OCI-LY1 (cell line): ENCODE measurements around the gene DDX27.

ENCODE experiments used
- EZH2 ChIP-seq: fragments of 200-600 bp; sonication (generic), shearing (Covaris generic); IDR thresholded peaks from 2 replicates; pipeline ENCODE4 v1.8.0; 2017; ENCODE audit warnings: borderline replicate concordance, mixed run types, mild to moderate bottlenecking, antibody characterized with exemption, low read length, moderate library complexity, mixed read lengths
- TF ChIP-seq, protein P1 (sequence below): fragments of 200-600 bp; sonication (generic), shearing (Covaris generic); IDR thresholded peaks from 2 replicates; pipeline ENCODE4 v1.5.1; 2017; ENCODE audit warnings: mild to moderate bottlenecking, antibody characterized with exemption, low read length, moderate library complexity, mixed read lengths

DNA sequence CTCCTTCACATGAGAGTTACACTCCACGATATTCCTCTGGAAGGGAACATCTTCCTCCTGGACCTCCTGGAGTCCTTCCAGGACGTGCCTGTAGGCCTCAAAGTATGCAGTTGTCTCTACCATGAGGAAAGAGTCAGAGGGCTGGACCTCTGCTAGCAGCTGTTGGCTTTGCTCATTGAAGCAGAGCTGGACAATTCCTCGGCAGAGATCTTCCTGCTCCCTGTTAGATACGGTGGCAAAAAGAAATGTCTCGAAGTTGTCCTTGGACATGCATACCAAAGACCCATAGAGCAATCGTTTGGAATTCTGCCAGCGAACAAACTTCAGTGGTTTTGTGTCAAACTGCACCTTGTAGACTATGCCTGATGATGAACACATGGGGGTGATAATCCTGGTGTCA is 51.0 kb downstream of the DDX27 start:
- TF ChIP-seq, protein P1, sequence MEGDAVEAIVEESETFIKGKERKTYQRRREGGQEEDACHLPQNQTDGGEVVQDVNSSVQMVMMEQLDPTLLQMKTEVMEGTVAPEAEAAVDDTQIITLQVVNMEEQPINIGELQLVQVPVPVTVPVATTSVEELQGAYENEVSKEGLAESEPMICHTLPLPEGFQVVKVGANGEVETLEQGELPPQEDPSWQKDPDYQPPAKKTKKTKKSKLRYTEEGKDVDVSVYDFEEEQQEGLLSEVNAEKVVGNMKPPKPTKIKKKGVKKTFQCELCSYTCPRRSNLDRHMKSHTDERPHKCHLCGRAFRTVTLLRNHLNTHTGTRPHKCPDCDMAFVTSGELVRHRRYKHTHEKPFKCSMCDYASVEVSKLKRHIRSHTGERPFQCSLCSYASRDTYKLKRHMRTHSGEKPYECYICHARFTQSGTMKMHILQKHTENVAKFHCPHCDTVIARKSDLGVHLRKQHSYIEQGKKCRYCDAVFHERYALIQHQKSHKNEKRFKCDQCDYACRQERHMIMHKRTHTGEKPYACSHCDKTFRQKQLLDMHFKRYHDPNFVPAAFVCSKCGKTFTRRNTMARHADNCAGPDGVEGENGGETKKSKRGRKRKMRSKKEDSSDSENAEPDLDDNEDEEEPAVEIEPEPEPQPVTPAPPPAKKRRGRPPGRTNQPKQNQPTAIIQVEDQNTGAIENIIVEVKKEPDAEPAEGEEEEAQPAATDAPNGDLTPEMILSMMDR = no peak
- no peak for TF ChIP-seq EZH2
